HG03196 (cell line): ENCODE data around the gene HEBP1.

Experiments
- ATAC-seq: cut with Tn5 transposase; IDR thresholded peaks from one replicate; pipeline ENCODE4 v1.9.1; 2021; ENCODE audit not compliant: unreplicated experiment

HEBP1 gene

GRCh38 chr12:13024531-13024916, 24.5 kb upstream of the HEBP1 start:
- ATAC-seq = no peak

GRCh38 chr12:13023811-13024530, 23.9 kb upstream of the HEBP1 start:
- no peak for ATAC-seq

- ATAC-seq = no peak
Measured at GRCh38 chr12:13022851-13023271, 22.8 kb upstream of the HEBP1 start.

GRCh38 chr12:13011098-13011497, 11.0 kb upstream of the HEBP1 start:
- no peak for ATAC-seq

GRCh38 chr12:13008741-13009380, 8.8 kb upstream of the HEBP1 start:
- ATAC-seq = no peak

GRCh38 chr12:13007496-13008233, 7.6 kb upstream of the HEBP1 start:
- no peak for ATAC-seq

- ATAC-seq = no peak
Measured at GRCh38 chr12:13005649-13006048, 5.6 kb upstream of the HEBP1 start.

- ATAC-seq = no peak
Measured at GRCh38 chr12:13004986-13005385, 4.9 kb upstream of the HEBP1 start.

- ATAC-seq = no peak
Measured at GRCh38 chr12:13004361-13004760, 4.3 kb upstream of the HEBP1 start.

GRCh38 chr12:13002301-13003097, 2.4 kb upstream of the HEBP1 start:
- no peak for ATAC-seq

GRCh38 chr12:13001775-13002040, 1.6 kb upstream of the HEBP1 start:
- ATAC-seq = no peak

- no peak for ATAC-seq
Measured at GRCh38 chr12:13000925-13001774, 1.1 kb upstream of the HEBP1 start.

- ATAC-seq = peak; percentile 27
Measured at GRCh38 chr12:13000616-13000924, 505 bp upstream of the HEBP1 start.

- ATAC-seq = no peak
Measured at GRCh38 chr12:12999271-12999958, 650 bp downstream of the HEBP1 start.

- no peak for ATAC-seq
Measured at GRCh38 chr12:12998248-12998647, 1.8 kb downstream of the HEBP1 start.

GRCh38 chr12:12997734-12998133, 2.3 kb downstream of the HEBP1 start:
- no peak for ATAC-seq

GRCh38 chr12:12997156-12997555, 2.9 kb downstream of the HEBP1 start:
- no peak for ATAC-seq

GRCh38 chr12:12996209-12996608, 3.9 kb downstream of the HEBP1 start:
- no peak for ATAC-seq

- ATAC-seq = no peak
Measured at GRCh38 chr12:12995088-12995487, 5.0 kb downstream of the HEBP1 start.

- no peak for ATAC-seq
Measured at GRCh38 chr12:12993367-12993766, 6.7 kb downstream of the HEBP1 start.
